ENCODE data around the gene SLC10A7.

DNA sequence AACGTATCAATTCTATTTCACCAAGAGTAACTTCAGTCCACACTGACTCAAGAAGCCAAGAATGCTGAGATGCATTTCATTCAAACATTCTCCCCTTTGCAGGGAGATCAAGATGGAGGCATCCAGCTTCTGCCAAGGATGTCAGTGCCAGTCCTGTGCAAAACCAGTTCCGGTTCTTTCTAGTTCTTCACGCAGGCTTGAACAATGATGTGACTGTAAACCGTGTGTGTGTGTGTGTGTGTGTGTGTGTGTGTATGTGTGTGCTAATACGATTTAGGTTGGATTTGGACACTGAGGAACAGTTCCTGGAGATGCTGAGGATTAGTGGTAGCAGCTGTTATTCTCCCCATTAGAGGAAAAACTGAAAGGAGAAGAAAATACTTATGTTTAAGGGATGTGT is 307.5 kb downstream of the SLC10A7 start, which contains the start of gene REELD1:
- TF ChIP-seq POLR2A (IDR thresholded peaks at IDR 0.05) (no peak), POLR2AphosphoS5 (IDR thresholded peaks at IDR 0.05) (no peak), EP300 (IDR thresholded peaks at IDR 0.05; ENCODE audit: low read depth) (no peak)
- TF ChIP-seq, protein P1, sequence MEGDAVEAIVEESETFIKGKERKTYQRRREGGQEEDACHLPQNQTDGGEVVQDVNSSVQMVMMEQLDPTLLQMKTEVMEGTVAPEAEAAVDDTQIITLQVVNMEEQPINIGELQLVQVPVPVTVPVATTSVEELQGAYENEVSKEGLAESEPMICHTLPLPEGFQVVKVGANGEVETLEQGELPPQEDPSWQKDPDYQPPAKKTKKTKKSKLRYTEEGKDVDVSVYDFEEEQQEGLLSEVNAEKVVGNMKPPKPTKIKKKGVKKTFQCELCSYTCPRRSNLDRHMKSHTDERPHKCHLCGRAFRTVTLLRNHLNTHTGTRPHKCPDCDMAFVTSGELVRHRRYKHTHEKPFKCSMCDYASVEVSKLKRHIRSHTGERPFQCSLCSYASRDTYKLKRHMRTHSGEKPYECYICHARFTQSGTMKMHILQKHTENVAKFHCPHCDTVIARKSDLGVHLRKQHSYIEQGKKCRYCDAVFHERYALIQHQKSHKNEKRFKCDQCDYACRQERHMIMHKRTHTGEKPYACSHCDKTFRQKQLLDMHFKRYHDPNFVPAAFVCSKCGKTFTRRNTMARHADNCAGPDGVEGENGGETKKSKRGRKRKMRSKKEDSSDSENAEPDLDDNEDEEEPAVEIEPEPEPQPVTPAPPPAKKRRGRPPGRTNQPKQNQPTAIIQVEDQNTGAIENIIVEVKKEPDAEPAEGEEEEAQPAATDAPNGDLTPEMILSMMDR (IDR thresholded peaks at IDR 0.05) = no peak
